SK-N-SH (cell line): Measurements from ENCODE around the gene ZNF683. TPM values are rescaled to one million over a fixed set of nuclear protein-coding genes. Genes with fewer than 3 reads are reported as not detected.
"Not testable (repeated sequence)": the region's sequence is repeated elsewhere in the genome, so short reads cannot be mapped to it uniquely, and the experiment has no call there.

Experiments used
- CTCF ChIA-PET: fragments of 300-600, 350-600 bp; formaldehyde crosslinking; extraction: SDS; loops from one replicate; lab custom pipeline; 2021; lab: Yijun Ruan, JAX
- POLR2A ChIA-PET: fragments of 350-600 bp; sonication (Branson Sonifier 250); formaldehyde crosslinking; extraction: SDS; loops from one replicate; lab custom pipeline; 2020; ENCODE audit warnings: antibody characterized with exemption, inconsistent platforms; lab: Yijun Ruan, JAX
- DNase-seq: peaks from one replicate; pipeline ENCODE4 v3.0.0; 2012
- H2AFZ ChIP-seq: fragments of 200-600 bp; sonication (generic); 2 replicates; pipeline ENCODE4 v1.8.1; 2016; ENCODE audit warnings: antibody characterized with exemption, mild to moderate bottlenecking, low read depth
- H3F3A ChIP-seq: fragments of 200-600 bp; sonication (generic); replicated peaks from 2 replicates; pipeline ENCODE3; 2016; ENCODE audit warnings: antibody characterized with exemption, mild to moderate bottlenecking; ENCODE audit not compliant: insufficient read depth
- H3K27ac ChIP-seq, 2 experiments: fragments of 200-500 bp in 1 of 2; fragments of 200-600 bp in 1 of 2; sonication (Bioruptor generic) in 1 of 2; sonication (generic), shearing (Covaris generic) in 1 of 2; 2 replicates each; pipeline versions ENCODE4 v1.5.1 to v1.6.1; 2014 to 2016; ENCODE audit warnings: low read depth in 2 of 2, inconsistent platforms in 1 of 2, low read length in 1 of 2, mild to moderate bottlenecking in 1 of 2, mixed read lengths in 1 of 2
- H3K27me3 ChIP-seq: fragments of 200-600 bp; sonication (generic), shearing (Covaris generic); 2 replicates; pipeline ENCODE4 v1.6.1; 2016; ENCODE audit warnings: mixed run types; ENCODE audit not compliant: insufficient read depth
- H3K36me3 ChIP-seq, 2 experiments: fragments of 200-500 bp in 1 of 2; fragments of 200-600 bp in 1 of 2; sonication (Bioruptor generic) in 1 of 2; sonication (generic) in 1 of 2; replicated peaks in 1 of 2; 2 replicates each; pipeline versions ENCODE3 to v1.5.1; 2014 to 2016; ENCODE audit warnings: low read length in 1 of 2, mild to moderate bottlenecking in 1 of 2; ENCODE audit not compliant: insufficient read depth in 2 of 2, control insufficient read depth in 1 of 2
- H3K4me1 ChIP-seq, 2 experiments: fragments of 200-500 bp in 1 of 2; fragments of 200-600 bp in 1 of 2; sonication (Bioruptor generic) in 1 of 2; sonication (generic), shearing (Covaris generic) in 1 of 2; 2 replicates each; pipeline versions ENCODE4 v1.5.1 to v1.6.1; 2014 to 2016; ENCODE audit warnings: low read depth in 1 of 2, low read length in 1 of 2, mixed run types in 1 of 2; ENCODE audit not compliant: insufficient read depth in 2 of 2, control insufficient read depth in 1 of 2
- H3K4me2 ChIP-seq: fragments of 200-600 bp; sonication (generic), shearing (Covaris generic); 2 replicates; pipeline ENCODE4 v1.6.1; 2017; ENCODE audit warnings: mixed run types
- H3K4me3 ChIP-seq, 2 experiments: fragments of 200-500 bp in 1 of 2; fragments of 200-600 bp in 1 of 2; sonication (Bioruptor generic) in 1 of 2; sonication (generic), shearing (Covaris generic) in 1 of 2; 2 replicates each; pipeline versions ENCODE4 v1.5.1 to v1.8.1; 2014 to 2016; ENCODE audit warnings: low read depth in 2 of 2, inconsistent platforms in 1 of 2, low read length in 1 of 2, mild to moderate bottlenecking in 1 of 2, mixed read lengths in 1 of 2, moderate library complexity in 1 of 2
- H3K79me2 ChIP-seq: fragments of 200-600 bp; sonication (generic); 2 replicates; pipeline ENCODE4 v1.8.1; 2017; ENCODE audit warnings: mild to moderate bottlenecking; ENCODE audit not compliant: insufficient read depth
- H3K9ac ChIP-seq: fragments of 200-600 bp; sonication (generic); 2 replicates; pipeline ENCODE4 v1.6.1; 2017; ENCODE audit warnings: mixed run types
- H3K9me2 ChIP-seq: fragments of 200-600 bp; sonication (generic); 2 replicates; pipeline ENCODE4 v1.6.1; 2017; ENCODE audit warnings: mixed run types
- H3K9me3 ChIP-seq: fragments of 200-600 bp; sonication (generic); 2 replicates; pipeline ENCODE4 v1.6.1; 2017; ENCODE audit warnings: mixed run types, mild to moderate bottlenecking, moderate library complexity
- H4K20me1 ChIP-seq: fragments of 200-600 bp; sonication (generic); 2 replicates; pipeline ENCODE4 v1.6.1; 2017; ENCODE audit warnings: mild to moderate bottlenecking, mixed run types; ENCODE audit not compliant: insufficient read depth
- EZH2phosphoT487 ChIP-seq: fragments of 200-600 bp; sonication (generic); IDR thresholded peaks from 2 replicates; pipeline ENCODE4 v1.6.1; 2017; ENCODE audit warnings: low read depth, mixed run types, mild to moderate bottlenecking, antibody characterized with exemption, moderate library complexity, borderline replicate concordance
- FOSL2 ChIP-seq: IDR thresholded peaks from 2 replicates; pipeline ENCODE4 v1.4.0; 2012; ENCODE audit warnings: low read depth, mild to moderate bottlenecking, moderate library complexity, borderline replicate concordance
- FOXJ3 ChIP-seq: sonication (generic); formaldehyde crosslinking; IDR thresholded peaks from 2 replicates; pipeline ENCODE4 v1.5.1; 2020; ENCODE audit warnings: mild to moderate bottlenecking, missing genetic modification reagents
- GATA2 ChIP-seq: sonication (generic); formaldehyde crosslinking; IDR thresholded peaks from 2 replicates; pipeline ENCODE4 v1.5.0; 2020; ENCODE audit warnings: mild to moderate bottlenecking, missing genetic modification reagents
- POLR2AphosphoS5 ChIP-seq: IDR thresholded peaks from 2 replicates; pipeline ENCODE4 v1.6.1; 2012; ENCODE audit warnings: low read depth, low read length
- RCOR1 ChIP-seq: fragments of 150-350 bp; IDR thresholded peaks from 2 replicates; pipeline ENCODE4 v1.6.1; 2017; ENCODE audit warnings: antibody characterized with exemption, low read length
- REST ChIP-seq: IDR thresholded peaks from 2 replicates; pipeline ENCODE4 v1.6.1; 2012; ENCODE audit warnings: mild to moderate bottlenecking, low read depth, low read length, moderate library complexity
- SIN3A ChIP-seq: IDR thresholded peaks from 2 replicates; pipeline ENCODE4 v1.6.1; 2012; ENCODE audit warnings: low read depth, mild to moderate bottlenecking, low read length, moderate library complexity, borderline replicate concordance
- WGBS: methylation state at CpG from one replicate; pipeline ENCODE4 v1.1.6; 2017; ENCODE audit warnings: low lambda C conversion rate; 5-methylcytosine and 5-hydroxymethylcytosine counted together
- polyA plus RNA-seq, 3 experiments: library from polyadenylated mRNA; depleted of rRNA; stranded (reverse); fragments of >200 nt; gene quantifications; 2 replicates each; pipeline ENCODE4 v1.2.3, GENCODE V29; 2012
- TF ChIP-seq, protein P1 (sequence below): fragments of 200-600 bp; sonication (generic); IDR thresholded peaks from 2 replicates; pipeline ENCODE4 v1.6.1; 2017; ENCODE audit warnings: antibody characterized with exemption, mild to moderate bottlenecking, moderate library complexity
- TF ChIP-seq, protein P2 (sequence below): fragments of 150-350 bp; IDR thresholded peaks from 2 replicates; pipeline ENCODE4 v1.6.1; 2017; ENCODE audit warnings: antibody characterized with exemption, low read length, low read depth, borderline replicate concordance
- TF ChIP-seq, protein P3 (sequence below): fragments of 150-350 bp; IDR thresholded peaks from 2 replicates; pipeline ENCODE4 v1.6.1; 2016; ENCODE audit warnings: mild to moderate bottlenecking, low read depth, low read length

The ZNF683 gene
- polyA plus RNA-seq, 1 of the 3 experiments (the other 2 are of a cell fraction), result not detected

DNA sequence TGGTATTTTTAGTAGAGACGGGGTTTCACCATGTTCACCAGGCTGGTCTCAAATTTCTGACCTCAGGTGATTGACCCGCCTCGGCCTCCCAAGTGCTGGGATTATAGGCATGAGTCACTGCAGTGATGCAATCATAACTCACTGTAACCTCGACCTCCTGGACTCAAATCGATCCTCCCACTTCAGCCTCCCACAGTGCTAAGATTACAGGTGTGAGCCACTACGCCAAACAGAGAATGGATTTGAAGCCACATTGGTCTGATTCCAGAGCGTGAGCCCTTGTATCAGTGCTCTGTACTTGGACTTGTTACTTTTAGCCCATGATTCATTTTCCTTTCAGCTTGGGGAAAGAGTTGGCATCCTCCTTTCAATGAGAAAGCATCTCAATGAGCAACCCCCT, 14.9 kb upstream of the ZNF683 start:
- H3K9me2 ChIP-seq, result no peaks in the 10 kb centered on the region
- no peak overlapping the region for H3K9ac ChIP-seq
- 71% methylated on average over 6 of the region's 7 CpGs for WGBS
- H3K27me3 ChIP-seq, result no peaks in the 10 kb centered on the region
- H3K4me1 ChIP-seq, result no peaks in the 10 kb centered on the region
- no peaks in the 10 kb centered on the region for H3K36me3 ChIP-seq
- no peak overlapping the region for H3K4me3 ChIP-seq
- H4K20me1 ChIP-seq, result no peaks in the 10 kb centered on the region
- ChIA-PET POLR2A (no interaction called here), CTCF (no interaction called here)
- no peak for DNase-seq
- H3K79me2 ChIP-seq, result no peaks in the 10 kb centered on the region
- no peaks in the 10 kb centered on the region for H3K9me3 ChIP-seq
- H3F3A ChIP-seq, result no peaks in the 10 kb centered on the region
- no peak overlapping the region for H2AFZ ChIP-seq
- H3K27ac ChIP-seq, result no peak overlapping the region
- no peak for TF ChIP-seq EZH2phosphoT487
- TF ChIP-seq SIN3A, result no peak
- peak; percentile 15; the same call in 1 of the 2 replicates for TF ChIP-seq FOSL2
- H3K4me2 ChIP-seq, result no peak overlapping the region

GRCh38 chr1:26385063-26385462, 12.5 kb upstream of the ZNF683 start:
- H3K4me3 ChIP-seq, H3K9me3 ChIP-seq, H3K9ac ChIP-seq, H4K20me1 ChIP-seq, DNase-seq, H3K27me3 ChIP-seq, POLR2A ChIA-PET, H2AFZ ChIP-seq, H3K36me3 ChIP-seq, H3K9me2 ChIP-seq, H3K79me2 ChIP-seq, H3K4me1 ChIP-seq, H3K4me2 ChIP-seq, H3K27ac ChIP-seq, H3F3A ChIP-seq: not testable (repeated sequence)
- 94% methylated on average over 3 of the region's 3 CpGs for WGBS
- CTCF ChIA-PET, result interaction anchor here (1.6 kb wide), 2 partner anchors 20 to 32 kb away, joined by 4 to 7 read pairs; no protein-coding TSS in a partner anchor

GRCh38 chr1:26384076-26384475, 11.5 kb upstream of the ZNF683 start:
- POLR2A ChIA-PET, result no interaction called here
- CTCF ChIA-PET, result no interaction called here
- 81% methylated on average over 3 of the region's 3 CpGs for WGBS
- TF ChIP-seq RCOR1 (no peak), POLR2AphosphoS5 (no peak), GATA2 (CRISPR knock-in tag) (no peak), FOXJ3 (CRISPR knock-in tag) (no peak), REST (no peak)
- TF ChIP-seq, protein P1, sequence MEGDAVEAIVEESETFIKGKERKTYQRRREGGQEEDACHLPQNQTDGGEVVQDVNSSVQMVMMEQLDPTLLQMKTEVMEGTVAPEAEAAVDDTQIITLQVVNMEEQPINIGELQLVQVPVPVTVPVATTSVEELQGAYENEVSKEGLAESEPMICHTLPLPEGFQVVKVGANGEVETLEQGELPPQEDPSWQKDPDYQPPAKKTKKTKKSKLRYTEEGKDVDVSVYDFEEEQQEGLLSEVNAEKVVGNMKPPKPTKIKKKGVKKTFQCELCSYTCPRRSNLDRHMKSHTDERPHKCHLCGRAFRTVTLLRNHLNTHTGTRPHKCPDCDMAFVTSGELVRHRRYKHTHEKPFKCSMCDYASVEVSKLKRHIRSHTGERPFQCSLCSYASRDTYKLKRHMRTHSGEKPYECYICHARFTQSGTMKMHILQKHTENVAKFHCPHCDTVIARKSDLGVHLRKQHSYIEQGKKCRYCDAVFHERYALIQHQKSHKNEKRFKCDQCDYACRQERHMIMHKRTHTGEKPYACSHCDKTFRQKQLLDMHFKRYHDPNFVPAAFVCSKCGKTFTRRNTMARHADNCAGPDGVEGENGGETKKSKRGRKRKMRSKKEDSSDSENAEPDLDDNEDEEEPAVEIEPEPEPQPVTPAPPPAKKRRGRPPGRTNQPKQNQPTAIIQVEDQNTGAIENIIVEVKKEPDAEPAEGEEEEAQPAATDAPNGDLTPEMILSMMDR, result no peak
- TF ChIP-seq, protein P2, sequence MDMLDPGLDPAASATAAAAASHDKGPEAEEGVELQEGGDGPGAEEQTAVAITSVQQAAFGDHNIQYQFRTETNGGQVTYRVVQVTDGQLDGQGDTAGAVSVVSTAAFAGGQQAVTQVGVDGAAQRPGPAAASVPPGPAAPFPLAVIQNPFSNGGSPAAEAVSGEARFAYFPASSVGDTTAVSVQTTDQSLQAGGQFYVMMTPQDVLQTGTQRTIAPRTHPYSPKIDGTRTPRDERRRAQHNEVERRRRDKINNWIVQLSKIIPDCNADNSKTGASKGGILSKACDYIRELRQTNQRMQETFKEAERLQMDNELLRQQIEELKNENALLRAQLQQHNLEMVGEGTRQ, result no peak
- TF ChIP-seq, protein P3, sequence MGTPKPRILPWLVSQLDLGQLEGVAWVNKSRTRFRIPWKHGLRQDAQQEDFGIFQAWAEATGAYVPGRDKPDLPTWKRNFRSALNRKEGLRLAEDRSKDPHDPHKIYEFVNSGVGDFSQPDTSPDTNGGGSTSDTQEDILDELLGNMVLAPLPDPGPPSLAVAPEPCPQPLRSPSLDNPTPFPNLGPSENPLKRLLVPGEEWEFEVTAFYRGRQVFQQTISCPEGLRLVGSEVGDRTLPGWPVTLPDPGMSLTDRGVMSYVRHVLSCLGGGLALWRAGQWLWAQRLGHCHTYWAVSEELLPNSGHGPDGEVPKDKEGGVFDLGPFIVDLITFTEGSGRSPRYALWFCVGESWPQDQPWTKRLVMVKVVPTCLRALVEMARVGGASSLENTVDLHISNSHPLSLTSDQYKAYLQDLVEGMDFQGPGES, result no peak

More at GRCh38 chr1:26384076-26384475, 11.5 kb upstream of the ZNF683 start:
- H4K20me1 ChIP-seq, result no peaks in the 10 kb centered on the region
- no peaks in the 10 kb centered on the region for H3K27me3 ChIP-seq
- no peaks in the 10 kb centered on the region for H3K4me1 ChIP-seq
- no peak overlapping the region for H3K27ac ChIP-seq
- H3K4me2 ChIP-seq, result no peak overlapping the region
- no peak overlapping the region for H2AFZ ChIP-seq
- H3K36me3 ChIP-seq, result no peaks in the 10 kb centered on the region
- no peaks in the 10 kb centered on the region for H3K9me3 ChIP-seq
- H3K4me3 ChIP-seq, result no peak overlapping the region
- H3F3A ChIP-seq, result no peaks in the 10 kb centered on the region
- no peaks in the 10 kb centered on the region for H3K9me2 ChIP-seq
- DNase-seq, result no peak
- no peak overlapping the region for H3K9ac ChIP-seq
- H3K79me2 ChIP-seq, result no peaks in the 10 kb centered on the region
